Dedifferentiated amniotic fluid mesenchymal stem cell (primary cell): ENCODE results near the gene HINT3.
"Not testable (repeated sequence)": the region's sequence is repeated elsewhere in the genome, so short reads cannot be mapped to it uniquely, and the experiment has no call there.

Experiments used
- DNase-seq: peaks from one replicate; pipeline ENCODE4 v3.0.0-alpha.2; 2016; ENCODE audit errors: extremely low spot score

The HINT3 gene

GRCh38 chr6:125962900-125963497 lies 6.4 kb downstream of the HINT3 start:
- no peak for DNase-seq

GRCh38 chr6:125963817-125964216 lies 7.2 kb downstream of the HINT3 start:
- no peak for DNase-seq

GRCh38 chr6:125966569-125966968 lies 10.0 kb downstream of the HINT3 start:
- DNase-seq, result no peak

- no peak for DNase-seq
Measured at GRCh38 chr6:125968493-125968892, 11.9 kb downstream of the HINT3 start.

GRCh38 chr6:125970760-125971159 lies 14.2 kb downstream of the HINT3 start:
- DNase-seq, result no peak

GRCh38 chr6:125972478-125972877 lies 15.9 kb downstream of the HINT3 start:
- not testable (repeated sequence) for DNase-seq

GRCh38 chr6:125974214-125974866 lies 17.8 kb downstream of the HINT3 start:
- peak; percentile 95 for DNase-seq

GRCh38 chr6:125979101-125979500 lies 22.5 kb downstream of the HINT3 start:
- no peak for DNase-seq

GRCh38 chr6:125981571-125982185 lies 25.1 kb downstream of the HINT3 start:
- no peak for DNase-seq

- peak; percentile 82 for DNase-seq
Measured at GRCh38 chr6:125983246-125983945, 26.8 kb downstream of the HINT3 start.

GRCh38 chr6:125984311-125984710 lies 27.7 kb downstream of the HINT3 start:
- peak; percentile 22 for DNase-seq

GRCh38 chr6:125985522-125985921 lies 29.0 kb downstream of the HINT3 start:
- DNase-seq, result no peak

- peak; percentile 22 for DNase-seq
Measured at GRCh38 chr6:125985979-125986300, 29.4 kb downstream of the HINT3 start.

- DNase-seq, result peak; percentile 84
Measured at GRCh38 chr6:125986301-125987025, 29.9 kb downstream of the HINT3 start, which contains the start of gene TRMT11. TRMT11 (plus strand) TSS chr6:125986540; CDS start chr6:125986551, 11 bp downstream.

GRCh38 chr6:125987026-125987617 lies 30.6 kb downstream of the HINT3 start:
- no peak for DNase-seq

GRCh38 chr6:125988280-125988679 lies 31.7 kb downstream of the HINT3 start:
- no peak for DNase-seq

- DNase-seq, result no peak
Measured at GRCh38 chr6:125989631-125990030, 33.1 kb downstream of the HINT3 start.

- no peak for DNase-seq
Measured at GRCh38 chr6:125991653-125992052, 35.1 kb downstream of the HINT3 start.

- no peak for DNase-seq
Measured at GRCh38 chr6:125994670-125995488, 38.3 kb downstream of the HINT3 start.

- DNase-seq, result peak; percentile 53
Measured at GRCh38 chr6:125995972-125996580, 39.5 kb downstream of the HINT3 start.
